Astrocyte (in vitro differentiated cells and primary cell): ENCODE data around the gene ANKDD1B. TPM values are rescaled to one million over a fixed set of nuclear protein-coding genes. Genes with fewer than 3 reads are reported as not detected.

Experiments used
- DNase-seq: peaks from one replicate; pipeline ENCODE4 v3.0.0-alpha.2; 2010; ENCODE audit warnings: low read depth
- FAIRE-seq: peaks from 2 replicates; lab custom pipeline; 2011; peaks lifted over from hg19 to GRCh38; lab: Jason Lieb, UNC
- H2AFZ ChIP-seq: 2 replicates; pipeline ENCODE4 v1.6.0; 2012; ENCODE audit warnings: low read depth, low read length, inconsistent platforms
- H3K27ac ChIP-seq: 2 replicates; pipeline ENCODE4 v1.5.1; 2011; ENCODE audit warnings: low read depth, low read length, inconsistent platforms
- H3K27me3 ChIP-seq: 2 replicates; pipeline ENCODE4 v1.6.0; 2011; ENCODE audit warnings: low read length, inconsistent platforms; ENCODE audit not compliant: insufficient read depth
- H3K36me3 ChIP-seq: 2 replicates; pipeline ENCODE4 v1.5.1; 2011; ENCODE audit warnings: low read length, inconsistent platforms; ENCODE audit not compliant: insufficient read depth
- H3K4me1 ChIP-seq: 2 replicates; pipeline ENCODE4 v1.5.1; 2011; ENCODE audit warnings: low read length, inconsistent platforms; ENCODE audit not compliant: insufficient read depth
- H3K4me2 ChIP-seq: 2 replicates; pipeline ENCODE4 v1.6.0; 2012; ENCODE audit warnings: low read length, inconsistent platforms
- H3K4me3 ChIP-seq: 2 replicates; pipeline ENCODE4 v1.5.1; 2011; ENCODE audit warnings: low read depth, mild to moderate bottlenecking, low read length, inconsistent platforms; ENCODE audit not compliant: insufficient read depth
- H3K79me2 ChIP-seq: 2 replicates; pipeline ENCODE4 v1.6.0; 2012; ENCODE audit warnings: mild to moderate bottlenecking, low read length, inconsistent platforms; ENCODE audit not compliant: insufficient read depth
- H3K9ac ChIP-seq: 2 replicates; pipeline ENCODE4 v1.6.0; 2012; ENCODE audit warnings: mild to moderate bottlenecking, low read length, inconsistent platforms
- H3K9me3 ChIP-seq: 2 replicates; pipeline ENCODE4 v1.5.1; 2012; ENCODE audit warnings: low read depth, mild to moderate bottlenecking, low read length, inconsistent platforms; ENCODE audit not compliant: insufficient read depth
- H4K20me1 ChIP-seq: 2 replicates; pipeline ENCODE4 v1.6.0; 2012; ENCODE audit warnings: low read length, inconsistent platforms; ENCODE audit not compliant: insufficient read depth
- H3K27ac Mint-ChIP-seq: one replicate; pipeline ENCODE4 v1.8.0; 2021; ENCODE audit warnings: mild to moderate bottlenecking, mixed read lengths; ENCODE audit not compliant: unreplicated experiment
- H3K27me3 Mint-ChIP-seq: one replicate; pipeline ENCODE4 v1.8.0; 2021; ENCODE audit warnings: low read depth, mixed read lengths; ENCODE audit not compliant: unreplicated experiment
- H3K36me3 Mint-ChIP-seq: one replicate; pipeline ENCODE4 v1.8.0; 2021; ENCODE audit warnings: low read depth, mixed read lengths; ENCODE audit not compliant: unreplicated experiment
- H3K4me1 Mint-ChIP-seq: one replicate; pipeline ENCODE4 v1.8.0; 2021; ENCODE audit warnings: low read depth, mixed read lengths; ENCODE audit not compliant: unreplicated experiment
- H3K4me3 Mint-ChIP-seq: one replicate; pipeline ENCODE4 v1.8.0; 2021; ENCODE audit warnings: mild to moderate bottlenecking, moderate library complexity, mixed read lengths; ENCODE audit not compliant: unreplicated experiment
- H3K9me3 Mint-ChIP-seq: one replicate; pipeline ENCODE4 v1.8.0; 2021; ENCODE audit warnings: mild to moderate bottlenecking, mixed read lengths; ENCODE audit not compliant: unreplicated experiment
- CTCF ChIP-seq: IDR thresholded peaks from 2 replicates; pipeline ENCODE4 v1.5.1; 2011; ENCODE audit warnings: low read depth, mild to moderate bottlenecking, inconsistent platforms, low read length, moderate library complexity; ENCODE audit not compliant: insufficient read depth
- EZH2 ChIP-seq: IDR thresholded peaks from 2 replicates; pipeline ENCODE4 v1.6.1; 2012; ENCODE audit warnings: mild to moderate bottlenecking, low read length, inconsistent platforms; ENCODE audit not compliant: insufficient read depth
- total RNA-seq: library from RNA; stranded (reverse); gene quantifications from 2 replicates; pipeline ENCODE4 v1.2.1, GENCODE V29; 2021

The ANKDD1B gene
- total RNA-seq, 1 donor from 2014 or later = 0.59 TPM

- H3K4me3 Mint-ChIP-seq = no peak overlapping the region
- no peaks in the 10 kb centered on the region for H4K20me1 ChIP-seq
- peaks cover 4% of the 10 kb centered on the region for H3K4me1 Mint-ChIP-seq
- H3K4me3 ChIP-seq = no peak overlapping the region
- FAIRE-seq (no peak), DNase-seq (no peak)
- no peaks in the 10 kb centered on the region for H3K27me3 ChIP-seq
- H3K9me3 ChIP-seq = no peaks in the 10 kb centered on the region
- H3K4me1 ChIP-seq = peaks cover under 1% of the 10 kb centered on the region
- H3K36me3 Mint-ChIP-seq = no peaks in the 10 kb centered on the region
- peaks cover 36% of the 10 kb centered on the region for H3K79me2 ChIP-seq
- H3K27me3 Mint-ChIP-seq = no peaks in the 10 kb centered on the region
- no peaks in the 10 kb centered on the region for H3K9me3 Mint-ChIP-seq
- no peak overlapping the region for H2AFZ ChIP-seq
- no peak overlapping the region for H3K9ac ChIP-seq
- no peak overlapping the region for H3K4me2 ChIP-seq
- no peak for TF ChIP-seq CTCF
- TF ChIP-seq EZH2 = no peak
- H3K27ac Mint-ChIP-seq = no peak overlapping the region
- no peaks in the 10 kb centered on the region for H3K36me3 ChIP-seq
- no peak overlapping the region for H3K27ac ChIP-seq
Observed at GRCh38 chr5:75710637-75711036, 99.4 kb downstream of the ANKDD1B start.

GRCh38 chr5:75711151-75711550 lies 99.9 kb downstream of the ANKDD1B start:
- no peaks in the 10 kb centered on the region for H3K27me3 ChIP-seq
- H3K27ac ChIP-seq = no peak overlapping the region
- H2AFZ ChIP-seq = no peak overlapping the region
- H3K4me2 ChIP-seq = no peak overlapping the region
- no peak overlapping the region for H3K9ac ChIP-seq
- no peak overlapping the region for H3K4me3 ChIP-seq
- peaks cover 4% of the 10 kb centered on the region for H3K4me1 ChIP-seq
- H3K9me3 ChIP-seq = no peaks in the 10 kb centered on the region
- Mint-ChIP-seq H3K27ac (no peak overlapping the region), H3K4me3 (no peak overlapping the region), H3K9me3 (no peaks in the 10 kb centered on the region), H3K27me3 (no peaks in the 10 kb centered on the region), H3K4me1 (peaks cover 6% of the 10 kb centered on the region), H3K36me3 (no peaks in the 10 kb centered on the region)
- H3K79me2 ChIP-seq = peaks cover 41% of the 10 kb centered on the region
- H4K20me1 ChIP-seq = no peaks in the 10 kb centered on the region
- TF ChIP-seq CTCF = no peak
- TF ChIP-seq EZH2 = no peak
- DNase-seq = no peak
- no peaks in the 10 kb centered on the region for H3K36me3 ChIP-seq
- no peak for FAIRE-seq

GRCh38 chr5:75712091-75712490 lies 100.8 kb downstream of the ANKDD1B start:
- no peak overlapping the region for H3K9ac ChIP-seq
- H3K79me2 ChIP-seq = peaks cover 44% of the 10 kb centered on the region
- no peaks in the 10 kb centered on the region for H3K27me3 ChIP-seq
- H3K9me3 ChIP-seq = no peaks in the 10 kb centered on the region
- FAIRE-seq = no peak
- no peak overlapping the region for H3K4me3 ChIP-seq
- no peak overlapping the region for H3K27ac ChIP-seq
- Mint-ChIP-seq H3K4me1 (peaks cover 5% of the 10 kb centered on the region), H3K36me3 (no peaks in the 10 kb centered on the region), H3K27ac (no peak overlapping the region), H3K9me3 (no peaks in the 10 kb centered on the region), H3K4me3 (no peak overlapping the region), H3K27me3 (no peaks in the 10 kb centered on the region)
- peaks cover 8% of the 10 kb centered on the region for H3K4me1 ChIP-seq
- H4K20me1 ChIP-seq = no peaks in the 10 kb centered on the region
- H3K4me2 ChIP-seq = no peak overlapping the region
- H3K36me3 ChIP-seq = no peaks in the 10 kb centered on the region
- TF ChIP-seq CTCF (no peak), EZH2 (no peak)
- no peak overlapping the region for H2AFZ ChIP-seq
- DNase-seq = no peak
